GM19468 (cell line): Measurements from ENCODE around the gene CUL4B.
"Not testable (repeated sequence)": the region's sequence is repeated elsewhere in the genome, so short reads cannot be mapped to it uniquely, and the experiment has no call there.

Source experiments
- ATAC-seq: cut with Tn5 transposase; IDR thresholded peaks from one replicate; pipeline ENCODE4 v1.9.1; 2021; ENCODE audit warnings: mild to moderate bottlenecking, moderate library complexity, moderate number of reproducible peaks; ENCODE audit not compliant: unreplicated experiment; ENCODE audit errors: extremely low read depth

The CUL4B gene

DNA sequence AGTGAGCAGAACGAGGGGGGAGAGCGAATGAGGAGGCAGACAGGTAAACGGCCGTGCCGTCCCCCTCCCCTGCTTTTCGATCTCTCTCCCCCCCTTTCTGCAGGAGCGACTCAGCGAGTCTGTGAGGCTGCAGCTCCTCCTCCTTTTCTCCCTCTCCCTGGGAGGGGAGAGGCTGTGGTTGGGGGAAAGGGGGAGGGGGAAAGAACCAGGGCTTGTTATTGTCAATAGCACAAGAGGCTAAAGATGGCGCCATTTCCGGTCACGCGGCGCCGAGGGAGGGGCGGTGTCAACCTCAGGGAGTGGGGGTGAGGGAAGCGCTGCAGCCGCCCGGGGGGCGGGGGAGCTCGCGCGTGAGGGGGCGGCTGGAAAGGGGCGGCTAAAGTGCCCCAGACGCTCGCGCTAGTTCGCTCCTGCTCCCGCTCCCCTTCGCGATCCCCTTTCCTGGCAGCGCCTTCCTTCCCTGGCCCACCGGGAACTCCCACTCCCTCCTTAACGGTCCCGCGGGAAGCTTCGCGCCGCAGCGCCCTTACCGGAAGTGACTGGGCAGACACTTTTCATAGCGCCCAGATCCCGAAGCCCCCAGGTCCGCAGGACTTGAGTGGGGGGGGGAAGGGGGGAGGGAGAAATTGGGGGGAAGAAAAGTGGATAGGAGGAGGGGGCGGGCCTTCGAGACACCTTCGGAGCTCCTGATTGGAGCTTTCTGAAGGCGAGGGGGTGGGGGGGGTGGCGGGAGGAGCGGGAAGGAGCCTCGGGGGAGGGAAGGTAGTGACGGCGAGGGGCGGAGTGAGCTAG lies at the start of gene CUL4B:
Gene CUL4B (minus strand): TSS at position 121 of the 792 bp plus-strand sequence. CDS start 324 bp downstream, outside the sequence.
- ATAC-seq, result no peak

- ATAC-seq, result no peak
Observed at GRCh38 chrX:120604361-120604782, 43.6 kb upstream of the CUL4B start.

- peak; percentile 60 for ATAC-seq
Observed at GRCh38 chrX:120603707-120604360, 43.1 kb upstream of the CUL4B start, which contains the start of gene MCTS1. MCTS1 (plus strand) TSS chrX:120604101; CDS start chrX:120604237, 136 bp downstream.

DNA sequence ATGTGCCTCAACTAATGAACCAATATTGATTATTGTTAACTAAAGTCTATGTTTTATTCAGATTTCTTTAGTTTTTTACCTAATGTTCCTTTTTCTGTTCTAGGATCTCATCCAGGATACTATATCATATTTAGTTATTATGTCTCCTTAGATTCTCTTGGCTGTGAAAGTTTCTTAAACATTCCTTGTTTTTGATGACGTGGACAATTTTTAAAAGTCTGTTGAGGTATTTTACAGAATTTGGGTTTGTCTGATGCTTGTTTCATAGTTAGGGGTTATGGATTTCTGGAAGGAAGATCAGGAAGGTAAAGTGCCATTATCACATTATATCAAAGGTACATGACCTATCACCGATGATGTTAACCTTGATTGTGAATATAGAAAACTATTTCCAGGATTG lies 24.9 kb upstream of the CUL4B start:
- no peak for ATAC-seq

DNA sequence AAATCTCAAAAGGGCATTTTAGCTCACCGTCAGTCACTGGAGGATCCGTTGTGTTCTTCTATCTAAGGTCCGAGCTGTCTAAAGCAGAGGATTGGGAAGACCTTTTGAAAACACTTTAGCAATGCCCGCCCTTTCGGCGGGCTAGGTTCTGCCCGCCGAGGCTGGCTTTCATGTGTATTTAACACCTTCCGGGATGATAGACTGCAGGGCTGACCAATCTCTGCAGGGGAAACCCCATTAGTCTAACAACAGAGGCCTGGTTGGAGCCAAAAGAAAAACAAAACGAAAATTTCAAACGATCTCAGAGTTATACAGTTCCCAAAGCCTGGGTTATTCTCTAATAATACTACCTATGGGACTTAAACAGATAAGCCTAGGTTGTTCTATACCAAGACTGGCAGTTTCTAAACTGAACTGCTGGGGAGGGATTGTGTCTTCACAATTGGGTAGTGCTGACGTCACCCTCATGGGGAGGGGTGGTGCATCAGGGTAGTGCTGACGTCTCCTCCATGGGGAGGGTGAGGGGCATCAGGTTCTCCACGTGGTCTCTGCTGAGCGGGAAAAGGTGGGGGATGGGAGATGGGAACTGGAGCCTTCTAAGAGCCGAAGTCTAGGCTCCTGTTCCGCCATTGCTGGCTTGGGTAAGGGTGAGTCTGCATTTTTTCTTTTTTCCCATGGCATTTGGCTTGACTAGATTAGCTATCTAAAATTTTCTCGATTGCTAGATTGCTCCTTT lies 14.8 kb upstream of the CUL4B start:
- no peak for ATAC-seq

- not testable (repeated sequence) for ATAC-seq
Observed at GRCh38 chrX:120573806-120574205, 13.0 kb upstream of the CUL4B start.

DNA sequence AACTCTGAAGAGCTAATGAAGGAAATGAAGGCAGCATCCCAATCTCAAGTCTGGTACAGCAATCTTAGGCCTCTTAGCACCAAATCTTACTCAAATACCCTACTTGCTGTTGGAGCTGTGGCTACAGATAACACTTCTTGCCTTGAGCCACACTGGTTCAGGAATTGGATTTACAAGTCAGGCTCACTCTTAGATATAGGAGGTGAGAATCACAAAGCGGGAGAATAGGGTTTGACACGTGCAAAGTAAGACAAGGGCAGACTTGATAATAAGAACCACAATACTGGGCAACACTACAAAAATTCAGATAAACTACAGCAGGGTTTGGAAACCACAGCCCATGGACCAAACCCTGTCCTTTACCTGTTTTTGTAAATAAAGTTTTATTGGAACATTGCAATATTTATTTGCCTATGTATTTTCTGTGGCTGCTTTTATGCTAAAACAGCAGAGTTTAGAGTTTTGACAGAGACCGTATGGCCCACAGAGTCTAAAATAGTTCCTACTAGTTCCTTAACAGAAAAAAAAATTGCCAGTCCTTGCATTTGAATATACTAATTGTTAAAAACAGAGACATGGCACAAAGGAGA lies 9.3 kb upstream of the CUL4B start:
- ATAC-seq, result no peak

DNA sequence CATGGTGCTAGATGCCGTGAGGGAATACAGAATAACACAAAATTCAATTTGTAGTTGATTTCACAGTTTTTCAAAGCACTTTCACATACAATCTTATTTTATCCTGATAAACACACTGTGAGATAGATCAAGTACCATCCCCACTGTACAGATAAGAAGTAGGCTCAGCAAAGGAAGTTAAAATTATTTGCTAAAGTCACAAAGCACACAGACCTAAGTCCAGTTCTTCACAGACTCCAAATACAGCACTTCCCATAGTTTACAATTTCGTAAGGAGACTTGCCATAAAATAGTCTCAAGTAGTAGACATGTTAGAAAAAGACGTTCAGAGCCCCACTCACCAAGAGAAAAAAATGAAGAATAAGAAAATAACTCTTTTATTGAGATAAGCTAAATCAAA lies 7.8 kb upstream of the CUL4B start:
- ATAC-seq, result no peak

DNA sequence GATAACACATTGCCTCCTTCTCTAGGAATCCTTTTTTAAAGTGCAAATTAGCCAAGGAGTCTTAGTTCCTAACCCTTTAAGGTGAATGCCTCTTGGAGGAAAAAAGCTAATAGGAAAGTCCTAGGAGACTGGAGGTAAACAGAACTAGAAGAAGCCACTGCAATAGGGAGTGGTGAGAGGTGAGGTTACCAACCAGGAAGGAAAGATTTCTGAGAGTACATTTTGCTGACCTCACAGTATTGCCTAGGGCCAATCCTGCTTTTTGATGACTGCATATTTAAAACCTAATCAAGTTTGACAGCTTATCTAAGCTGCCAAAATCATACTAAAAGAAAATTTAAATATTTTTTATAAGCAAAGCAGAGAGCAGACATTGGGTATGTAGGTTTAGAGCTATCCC lies 7.3 kb upstream of the CUL4B start:
- no peak for ATAC-seq

DNA sequence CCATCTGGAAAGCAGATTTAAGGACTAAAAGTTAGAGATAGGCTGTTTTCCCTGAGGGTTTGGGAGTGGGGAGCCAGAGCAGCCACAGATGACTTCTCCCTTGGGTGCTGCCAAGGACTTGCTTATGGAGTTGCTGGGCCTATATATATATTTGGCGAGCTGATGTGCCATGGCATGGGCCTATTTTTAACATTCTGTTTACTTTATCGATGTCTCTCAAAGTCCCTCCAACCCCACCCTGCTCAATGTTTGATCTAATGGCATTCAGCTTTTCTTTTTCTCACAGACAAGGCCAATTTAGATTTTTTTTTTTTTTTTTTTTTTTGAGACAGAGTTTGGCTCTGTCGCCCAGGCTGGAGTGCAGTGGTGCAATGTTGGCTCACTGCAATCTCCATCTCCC lies 6.1 kb upstream of the CUL4B start:
- ATAC-seq, result no peak

GRCh38 chrX:120564925-120565324 lies 4.2 kb upstream of the CUL4B start:
- no peak for ATAC-seq

GRCh38 chrX:120562569-120562926 lies 1.8 kb upstream of the CUL4B start:
- no peak for ATAC-seq

GRCh38 chrX:120561634-120562568 lies 1.1 kb upstream of the CUL4B start:
- no peak for ATAC-seq

DNA sequence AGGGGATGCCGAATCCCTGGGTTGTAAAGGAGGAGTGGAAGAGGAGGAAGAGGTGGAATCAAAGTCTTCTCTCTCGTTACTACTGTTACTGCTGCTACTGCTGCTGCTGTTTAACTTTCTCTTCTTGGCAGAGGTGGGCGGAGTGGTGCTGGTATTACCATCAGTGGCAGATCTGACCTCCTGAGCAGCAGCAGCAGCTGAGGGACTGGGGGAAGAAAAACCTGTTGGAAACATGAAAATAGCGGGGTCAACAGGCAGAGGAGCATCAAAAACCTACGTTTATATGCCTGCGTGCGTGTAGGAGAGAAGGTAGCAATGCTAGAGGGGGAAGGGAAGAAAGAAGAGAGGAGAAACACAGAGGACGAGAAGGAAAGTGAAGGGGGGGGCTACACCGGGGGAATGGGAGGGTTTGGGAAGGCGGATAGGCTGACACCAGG lies 339 bp downstream of the CUL4B start:
- ATAC-seq, result no peak

DNA sequence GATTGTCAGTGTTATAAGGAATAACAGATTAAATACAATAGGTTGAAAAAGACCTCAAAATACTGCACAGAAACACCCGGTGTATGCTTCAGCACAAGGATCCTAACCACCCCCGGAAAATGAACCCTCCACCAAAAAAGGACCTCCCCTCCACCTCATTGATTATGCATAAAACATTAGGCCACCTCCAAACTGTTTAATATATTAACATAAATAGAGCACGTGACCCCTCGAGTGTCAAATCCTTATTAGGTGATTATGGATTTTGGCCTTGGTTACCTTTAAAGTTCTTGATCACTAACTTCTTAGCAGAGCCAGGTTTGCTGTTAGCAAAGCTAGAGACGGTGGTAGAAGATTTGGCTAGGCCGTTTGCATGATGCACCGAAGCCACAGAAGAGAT lies 958 bp downstream of the CUL4B start:
- no peak for ATAC-seq

- ATAC-seq, result no peak
Observed at GRCh38 chrX:120556251-120556650, 4.5 kb downstream of the CUL4B start.

DNA sequence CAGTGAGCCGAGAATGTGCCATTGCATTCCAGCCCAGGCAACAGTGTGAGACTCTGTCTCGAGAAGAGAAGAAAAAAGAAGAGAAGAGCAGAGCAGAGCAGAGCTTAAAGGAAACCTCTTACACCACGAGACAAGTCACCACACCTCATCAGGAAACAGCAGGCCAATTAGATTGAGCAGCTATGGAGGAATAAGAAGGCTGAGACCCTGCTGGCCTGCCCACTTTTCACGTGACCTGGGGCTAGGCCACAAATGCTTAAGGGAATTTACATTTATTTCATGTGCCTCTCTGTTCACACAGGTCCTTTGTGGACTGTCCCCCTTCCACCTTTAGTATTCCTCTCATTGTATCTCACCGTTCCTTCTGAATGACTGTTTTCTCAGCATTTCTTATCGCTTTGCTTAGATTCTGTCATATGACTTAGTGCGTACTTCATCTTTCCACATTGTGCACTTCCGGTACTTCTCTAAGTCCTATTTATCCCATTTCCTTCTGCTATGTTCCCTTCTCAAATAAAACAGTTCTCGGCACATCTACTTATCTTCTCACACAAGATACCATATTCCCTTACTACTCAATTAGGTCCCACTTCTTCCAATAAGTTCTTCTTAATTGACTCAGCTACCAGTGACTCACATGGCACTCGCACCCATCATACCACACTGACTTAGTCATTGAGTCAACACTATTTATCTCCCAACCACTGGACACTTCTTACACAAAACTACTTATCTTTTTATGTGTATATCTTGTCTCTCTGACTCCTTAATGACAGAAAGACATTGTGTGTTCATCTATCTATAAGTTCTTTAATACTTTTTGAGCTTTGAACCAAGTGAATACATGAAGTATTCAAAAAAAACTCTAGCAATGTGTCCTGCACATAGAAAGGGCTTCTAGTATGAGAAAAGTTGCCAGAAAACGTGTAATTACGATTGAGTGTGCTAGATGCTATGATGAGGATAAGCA lies 11.0 kb downstream of the CUL4B start:
- ATAC-seq, result no peak

- no peak for ATAC-seq
Observed at GRCh38 chrX:120536061-120536460, 24.7 kb downstream of the CUL4B start.
